HG03045 (cell line): ENCODE results near the gene SLC22A16.
"Not testable (repeated sequence)": the region's sequence is repeated elsewhere in the genome, so short reads cannot be mapped to it uniquely, and the experiment has no call there.

ENCODE experiments used
- ATAC-seq: cut with Tn5 transposase; IDR thresholded peaks from one replicate; pipeline ENCODE4 v1.9.1; 2021; ENCODE audit warnings: mild to moderate bottlenecking, moderate library complexity; ENCODE audit not compliant: unreplicated experiment

The SLC22A16 gene

DNA sequence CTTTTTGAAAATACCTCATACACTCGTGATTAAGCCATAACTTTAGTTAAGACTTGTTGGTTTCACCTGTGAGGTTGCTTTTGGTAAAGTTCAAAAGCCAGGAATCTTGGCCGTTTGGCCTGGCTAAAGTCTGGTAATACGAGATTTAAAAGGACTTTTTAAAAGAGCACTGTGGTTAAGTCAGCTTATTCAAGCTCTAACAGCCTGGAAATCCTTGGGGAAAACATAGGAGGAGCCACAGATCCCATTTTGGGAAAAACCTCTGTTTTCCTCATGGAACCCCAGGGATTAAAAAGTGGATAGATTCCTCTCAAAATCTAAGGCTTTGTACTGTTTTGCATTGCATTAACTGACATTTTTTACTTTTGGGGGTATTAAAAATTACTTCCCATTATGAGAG, 13.7 kb upstream of the SLC22A16 start:
- ATAC-seq, result no peak

DNA sequence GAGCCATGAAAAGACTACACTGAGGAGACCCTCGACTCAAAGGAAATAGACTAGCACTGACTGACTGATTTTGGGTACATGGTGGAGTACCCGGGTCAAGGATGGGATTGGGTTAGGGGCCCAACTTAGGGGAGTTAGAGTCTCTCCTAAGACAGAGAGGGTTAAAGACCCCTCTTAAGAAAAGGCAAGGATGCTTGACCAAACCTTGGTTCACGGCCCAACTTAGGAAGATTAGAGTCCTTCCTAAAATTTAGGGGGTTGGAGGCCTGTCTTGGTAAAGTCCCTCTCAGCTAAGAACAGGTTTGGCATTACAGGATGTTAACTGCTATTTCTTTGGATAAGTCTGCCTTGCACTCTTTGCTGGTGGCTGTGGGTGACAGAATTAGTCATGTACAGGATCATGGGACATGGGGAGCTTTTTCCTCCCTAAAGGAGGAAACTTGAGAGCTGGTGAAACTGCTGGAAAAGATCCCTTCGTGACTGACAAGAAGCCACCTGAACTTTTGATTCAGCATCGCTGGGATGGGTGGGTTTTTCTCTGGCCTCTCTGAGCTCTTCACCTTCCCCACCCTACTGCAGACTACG, 12.3 kb upstream of the SLC22A16 start:
- ATAC-seq, result no peak

DNA sequence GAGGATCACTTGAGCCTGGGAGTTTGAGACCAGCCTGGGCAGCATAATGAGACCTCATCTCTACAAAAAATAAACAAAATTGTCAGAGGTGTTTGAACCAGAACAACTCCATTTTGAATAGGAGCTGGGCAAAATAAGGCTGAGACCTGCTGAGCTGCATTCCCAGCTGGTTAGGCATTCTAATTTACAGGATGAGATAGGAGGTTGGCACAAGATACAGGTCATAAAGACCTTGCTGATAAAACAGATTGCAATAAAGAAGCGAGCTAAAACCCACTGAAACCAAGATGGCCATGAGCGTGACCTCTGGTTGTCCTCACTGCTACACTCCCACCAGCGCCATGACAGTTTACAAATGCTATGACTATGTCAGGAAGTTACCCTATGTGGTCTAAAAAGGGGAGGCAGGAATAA, 11.6 kb upstream of the SLC22A16 start:
- not testable (repeated sequence) for ATAC-seq

DNA sequence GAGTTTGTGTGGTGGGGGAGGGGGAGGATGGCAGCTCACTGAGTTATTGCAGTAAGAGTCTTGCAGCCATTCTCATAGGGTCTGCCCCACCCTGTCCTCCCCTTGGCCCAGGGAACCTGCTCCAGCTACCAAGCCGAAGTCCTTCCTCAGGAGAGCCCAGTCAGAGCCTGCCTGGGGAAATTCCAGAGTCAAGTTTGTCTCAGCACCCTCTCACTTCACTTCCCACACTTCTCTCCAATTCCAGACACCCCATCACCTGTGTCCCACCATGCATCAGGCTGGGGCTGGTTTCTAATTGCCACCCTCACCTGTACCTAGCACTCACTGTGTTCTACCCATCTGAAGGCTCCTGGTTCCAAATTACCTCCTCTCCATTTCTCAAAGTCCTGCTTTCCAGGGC, 10.3 kb upstream of the SLC22A16 start:
- ATAC-seq, result no peak

DNA sequence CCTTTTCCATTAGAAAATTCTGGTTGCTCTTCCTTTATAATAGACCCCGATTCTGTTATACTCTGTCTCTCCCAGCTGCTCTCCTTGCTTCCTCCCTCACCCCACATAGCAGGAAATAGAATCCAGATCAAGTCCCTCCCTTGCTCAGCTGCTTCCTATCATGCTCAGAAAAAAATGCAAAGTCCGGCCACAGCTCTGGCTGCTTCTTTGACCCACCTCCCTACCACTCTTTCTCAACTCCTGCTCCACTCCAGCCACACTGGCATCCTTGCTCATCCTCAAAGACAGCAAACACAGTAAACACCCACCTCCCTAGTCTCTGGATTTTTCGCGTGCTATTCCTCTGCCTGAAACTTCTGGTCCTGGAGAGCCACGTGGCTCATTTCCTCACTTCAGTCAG, 9.1 kb upstream of the SLC22A16 start:
- ATAC-seq, result no peak

DNA sequence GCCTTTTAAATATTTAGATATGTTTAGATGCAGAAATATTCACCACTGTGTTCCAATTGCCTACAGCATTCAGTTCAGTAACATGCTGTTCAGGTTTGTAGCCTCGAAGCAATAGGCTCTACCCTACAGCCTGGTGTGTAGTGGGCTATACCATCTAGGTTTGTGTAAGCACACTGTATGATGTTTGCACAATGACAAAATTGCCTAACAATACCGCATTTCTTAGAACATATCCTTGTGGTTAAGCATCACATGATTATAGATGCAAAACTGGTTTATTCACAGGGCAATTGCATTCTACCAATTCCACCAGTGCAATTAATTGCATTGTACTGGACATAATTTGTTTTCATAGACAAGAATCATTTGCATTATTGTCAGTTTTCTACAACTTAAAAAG, 7.9 kb upstream of the SLC22A16 start:
- ATAC-seq, result no peak

DNA sequence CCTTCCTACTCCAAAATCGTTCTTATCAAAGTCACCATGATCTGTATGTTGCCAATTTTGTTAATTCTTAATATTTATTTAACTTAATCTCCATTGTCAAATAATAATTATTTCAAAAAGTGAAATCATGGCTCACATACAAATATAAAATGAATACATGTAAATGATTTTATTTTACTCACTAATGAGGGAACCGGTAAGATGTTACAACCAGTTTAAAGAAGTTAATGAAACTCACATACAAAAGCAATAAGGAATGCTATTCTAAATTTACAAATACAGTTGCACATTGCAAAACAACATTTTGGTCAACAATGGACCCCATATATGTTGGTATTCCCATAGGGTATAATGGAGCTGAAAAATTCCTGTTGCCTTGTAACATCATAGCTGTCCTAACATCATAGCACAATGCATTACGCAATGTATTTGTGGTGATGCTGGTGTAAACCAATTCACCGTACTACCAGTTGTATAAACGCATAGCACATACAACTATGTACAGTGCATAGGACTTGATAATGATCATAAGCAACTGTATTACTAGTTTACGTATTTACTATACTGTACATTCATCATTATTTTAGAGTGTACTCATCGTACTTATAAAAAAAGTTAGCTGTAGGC, 6.5 kb upstream of the SLC22A16 start:
- ATAC-seq, result no peak

DNA sequence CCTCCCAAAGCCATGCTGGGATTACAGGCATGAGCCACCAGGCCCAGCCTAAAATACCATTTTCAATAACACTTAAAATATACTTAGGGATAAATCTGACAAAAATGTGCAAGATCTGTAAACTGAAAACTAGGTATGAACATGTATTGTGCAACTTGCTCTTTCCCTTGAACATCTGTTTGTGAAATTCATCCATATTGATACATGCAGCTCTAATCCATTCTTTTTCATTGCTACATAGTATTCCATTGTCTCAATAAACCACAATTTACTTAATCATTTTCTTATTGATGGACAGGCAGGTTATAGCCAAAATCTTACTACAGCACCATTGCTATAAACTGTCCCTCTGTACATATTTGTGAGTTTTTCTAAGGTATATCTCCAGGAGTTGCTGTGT, 4.7 kb upstream of the SLC22A16 start:
- no peak for ATAC-seq

DNA sequence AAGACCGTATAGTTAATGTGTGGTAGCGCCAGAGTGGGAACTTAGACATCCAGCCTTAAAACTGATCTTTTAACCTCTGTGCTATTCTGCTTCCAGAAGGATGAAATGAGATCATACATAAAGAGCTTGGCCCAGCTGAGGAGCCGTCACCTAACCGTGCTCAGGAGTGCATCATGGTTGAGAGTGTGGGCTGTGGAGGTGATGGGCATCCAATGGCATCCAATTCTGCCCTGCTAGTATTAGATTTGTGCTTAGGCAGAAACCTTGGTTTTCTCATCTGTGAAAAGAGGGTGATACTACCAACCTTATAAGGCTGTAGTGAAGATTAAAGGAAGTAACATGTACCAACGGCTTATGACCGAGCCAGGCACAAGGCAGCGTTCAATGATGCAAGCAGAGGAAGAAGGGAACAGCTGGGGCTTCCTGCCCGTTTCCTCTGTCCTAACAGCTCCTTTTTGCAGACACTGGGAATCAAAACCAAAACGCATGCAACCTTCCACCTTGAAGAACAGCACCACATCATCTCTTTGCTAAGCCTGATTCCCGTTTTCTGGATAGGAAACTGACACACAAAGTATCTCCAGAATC, 1.3 kb downstream of the SLC22A16 start:
- no peak for ATAC-seq

DNA sequence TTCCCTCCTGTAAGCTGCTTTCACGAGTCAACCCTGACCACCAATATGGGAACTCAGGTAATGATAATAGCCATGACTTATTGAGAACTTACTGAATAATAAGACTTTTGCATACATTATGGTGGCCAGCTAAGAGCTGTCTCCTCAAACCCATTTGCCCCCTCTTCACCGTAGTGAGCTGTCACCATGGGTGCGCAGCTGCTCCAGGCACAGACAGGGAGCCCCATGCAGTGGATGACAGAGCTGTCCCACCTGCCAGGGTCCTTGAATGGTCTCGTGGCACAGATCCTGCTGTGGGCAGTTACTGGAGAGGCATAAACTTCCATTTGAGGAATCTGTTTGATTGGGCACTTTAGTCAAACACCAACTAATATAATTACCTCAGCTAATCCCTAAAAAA, 1.9 kb downstream of the SLC22A16 start:
- ATAC-seq, result no peak

DNA sequence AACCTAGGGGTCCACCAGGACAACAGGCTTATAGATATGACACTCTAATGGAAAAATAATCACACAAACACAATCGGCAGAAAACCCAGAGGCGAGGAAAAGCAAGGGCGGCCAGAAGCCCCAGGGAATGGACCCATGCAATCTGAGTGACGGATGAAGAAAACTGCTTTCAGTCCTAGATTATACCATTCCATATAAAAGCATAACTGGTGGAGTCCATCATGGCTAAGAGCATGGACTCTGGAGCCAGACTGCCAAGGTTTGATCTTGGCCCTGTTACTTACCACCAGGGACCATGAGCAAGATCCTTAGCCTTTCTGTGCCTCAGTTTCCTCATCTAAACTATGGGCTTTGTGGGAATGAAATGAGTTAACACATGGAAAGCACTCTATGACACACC, 3.7 kb downstream of the SLC22A16 start:
- ATAC-seq, result no peak

DNA sequence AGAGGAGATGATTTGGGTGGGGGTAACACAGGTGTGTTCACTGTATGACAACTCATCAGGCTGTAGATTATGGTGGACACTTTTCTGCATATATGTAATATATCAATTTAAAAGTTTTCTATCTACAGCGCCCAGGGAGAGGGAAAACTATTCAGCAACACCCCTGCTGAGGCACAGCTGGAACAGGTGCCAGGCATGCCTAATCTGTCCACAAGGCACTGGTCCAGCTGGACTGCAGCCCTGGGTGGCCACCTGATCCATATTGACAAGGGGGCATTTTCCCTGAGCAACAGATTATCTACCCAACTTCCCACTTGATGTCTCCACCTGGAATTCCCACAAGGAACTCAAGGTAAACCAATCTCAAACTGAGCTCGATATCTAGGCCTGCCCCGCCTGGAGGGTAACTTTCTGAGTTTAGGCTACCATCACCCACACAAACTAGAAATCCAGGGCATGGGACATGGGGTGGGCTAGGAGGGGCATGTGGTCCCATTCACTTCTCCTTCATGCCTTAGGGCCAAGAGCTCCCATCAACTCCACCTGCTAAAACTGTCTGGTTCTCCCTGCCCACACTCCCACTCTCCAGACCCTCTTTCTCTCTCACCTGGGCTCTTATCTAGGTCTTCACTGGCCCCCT, 4.6 kb downstream of the SLC22A16 start:
- no peak for ATAC-seq

DNA sequence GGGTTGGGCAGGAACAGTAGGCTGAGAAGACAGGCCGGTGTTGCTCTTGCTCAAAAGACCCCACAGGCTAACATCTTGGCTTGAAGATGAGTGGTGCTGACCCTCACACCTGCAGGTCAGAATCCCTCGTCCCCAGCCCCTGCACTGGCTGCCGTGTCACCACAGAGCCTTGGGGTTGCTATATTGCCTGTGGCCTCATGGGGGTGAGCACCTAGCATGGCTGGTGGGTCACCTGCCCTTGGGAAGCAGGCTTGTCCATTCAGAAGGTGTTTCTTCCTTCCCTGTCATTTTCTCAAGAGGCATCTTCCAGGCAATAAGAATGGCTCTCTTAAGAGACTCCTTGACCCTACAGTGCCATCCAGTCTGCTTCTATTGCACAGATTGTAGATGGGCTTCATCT, 7.7 kb downstream of the SLC22A16 start:
- ATAC-seq, result no peak

DNA sequence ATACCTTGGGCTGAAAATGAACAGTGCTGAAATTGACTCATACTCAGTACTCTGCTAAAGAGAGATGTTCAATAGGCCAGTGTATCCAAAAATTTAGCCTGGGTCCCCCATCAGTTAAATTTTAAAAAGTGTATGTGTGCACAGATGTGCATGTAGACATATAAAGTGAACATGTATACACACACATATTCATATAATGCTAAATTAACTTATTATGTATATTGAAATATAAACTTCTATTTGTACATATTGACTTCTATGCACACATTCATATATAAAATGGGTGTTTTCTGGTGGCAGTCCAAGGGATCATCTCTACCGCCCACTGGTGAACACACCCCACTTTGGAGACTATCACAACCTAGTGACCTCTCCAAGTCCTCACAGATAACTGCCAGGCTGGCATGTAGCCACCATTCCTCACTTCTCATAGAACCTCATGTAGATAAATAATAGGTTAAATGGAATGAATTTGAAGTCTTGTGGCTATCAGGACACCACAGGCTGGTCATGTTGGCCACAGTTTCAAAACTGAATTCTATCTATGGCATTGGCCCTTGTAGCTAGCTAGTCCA, 8.8 kb downstream of the SLC22A16 start:
- ATAC-seq, result no peak

DNA sequence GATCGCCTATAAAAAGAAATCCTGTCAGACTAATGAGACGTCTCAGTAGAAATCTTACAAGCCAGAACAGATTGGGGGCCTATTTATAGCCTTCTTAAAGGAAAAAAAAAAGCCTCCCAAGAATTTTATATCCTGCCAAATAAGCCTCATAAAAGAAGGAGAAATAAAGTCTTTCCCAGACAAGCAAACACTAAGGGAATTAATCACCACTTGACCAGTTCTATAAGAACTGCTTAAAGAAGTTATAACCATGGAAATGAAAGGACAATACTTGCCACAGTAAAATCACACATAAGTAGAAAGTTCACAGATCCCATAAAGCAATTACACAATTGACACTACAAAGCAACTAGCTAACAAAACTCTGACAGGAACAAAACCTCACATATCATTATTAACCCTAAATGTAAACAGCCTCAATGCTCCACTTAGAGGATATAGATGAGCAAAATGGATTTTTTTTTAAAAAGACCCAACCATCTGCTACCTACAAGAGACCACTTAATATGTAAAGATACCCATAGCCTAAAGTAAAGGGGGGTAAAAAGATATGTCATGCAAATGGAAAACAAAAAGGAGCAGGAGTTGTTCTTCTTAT, 13.4 kb downstream of the SLC22A16 start:
- no peak for ATAC-seq

DNA sequence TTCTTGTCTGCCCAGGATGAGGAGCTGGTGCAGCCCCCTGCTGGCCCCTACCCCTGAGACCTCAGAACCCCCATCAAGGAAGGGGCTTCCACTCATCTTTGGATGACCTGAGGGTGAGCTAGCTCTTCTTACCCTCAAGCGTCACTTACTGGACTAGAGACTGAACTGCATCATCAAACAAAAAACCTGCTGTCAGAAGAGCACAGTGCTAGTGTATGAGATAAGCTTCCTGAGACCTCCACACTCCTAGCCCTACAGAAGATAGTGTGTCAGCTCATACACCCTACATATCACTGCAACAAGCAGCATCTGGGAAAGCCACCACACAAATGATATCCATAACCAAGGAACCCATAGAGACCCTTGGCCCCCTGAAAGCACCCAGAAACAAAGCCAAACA, 15.0 kb downstream of the SLC22A16 start:
- no peak for ATAC-seq

DNA sequence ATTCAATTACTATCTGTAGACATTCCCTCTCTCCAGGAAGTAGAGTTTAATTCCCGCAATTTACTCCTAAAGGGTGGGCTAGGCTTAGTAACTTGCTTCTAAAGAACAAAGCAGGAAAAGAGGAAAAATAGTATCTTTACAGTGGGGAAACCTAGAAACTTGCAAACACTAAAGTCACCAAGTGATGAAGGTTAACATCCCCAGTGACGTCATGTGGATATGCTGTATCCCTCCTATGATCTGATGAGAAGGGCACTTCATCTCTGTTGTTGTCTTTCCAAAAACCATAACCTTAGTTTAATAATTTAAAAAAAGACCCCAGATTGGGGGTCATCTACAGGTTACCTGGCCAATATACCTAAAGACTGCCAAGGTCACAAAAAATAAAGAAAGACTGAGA, 17.3 kb downstream of the SLC22A16 start:
- no peak for ATAC-seq

DNA sequence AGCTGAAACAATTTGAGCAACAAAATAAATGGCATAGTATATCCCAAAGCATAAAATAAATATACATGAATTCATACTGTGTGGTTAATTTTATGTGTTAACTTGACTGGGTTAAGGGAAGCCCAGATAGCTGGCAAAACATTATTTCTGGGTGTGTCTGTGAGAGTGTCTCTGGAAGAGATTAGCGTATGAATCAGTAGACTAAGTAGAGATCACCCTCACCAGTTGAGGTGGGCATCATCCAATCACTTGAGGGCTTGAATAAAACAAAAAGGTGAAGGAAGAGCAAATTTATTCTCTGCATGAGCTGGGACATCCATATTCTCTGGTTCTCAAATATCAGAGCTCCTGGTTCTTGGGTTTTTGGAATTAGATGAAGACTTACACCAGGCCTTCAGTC, 17.9 kb downstream of the SLC22A16 start:
- ATAC-seq, result no peak

DNA sequence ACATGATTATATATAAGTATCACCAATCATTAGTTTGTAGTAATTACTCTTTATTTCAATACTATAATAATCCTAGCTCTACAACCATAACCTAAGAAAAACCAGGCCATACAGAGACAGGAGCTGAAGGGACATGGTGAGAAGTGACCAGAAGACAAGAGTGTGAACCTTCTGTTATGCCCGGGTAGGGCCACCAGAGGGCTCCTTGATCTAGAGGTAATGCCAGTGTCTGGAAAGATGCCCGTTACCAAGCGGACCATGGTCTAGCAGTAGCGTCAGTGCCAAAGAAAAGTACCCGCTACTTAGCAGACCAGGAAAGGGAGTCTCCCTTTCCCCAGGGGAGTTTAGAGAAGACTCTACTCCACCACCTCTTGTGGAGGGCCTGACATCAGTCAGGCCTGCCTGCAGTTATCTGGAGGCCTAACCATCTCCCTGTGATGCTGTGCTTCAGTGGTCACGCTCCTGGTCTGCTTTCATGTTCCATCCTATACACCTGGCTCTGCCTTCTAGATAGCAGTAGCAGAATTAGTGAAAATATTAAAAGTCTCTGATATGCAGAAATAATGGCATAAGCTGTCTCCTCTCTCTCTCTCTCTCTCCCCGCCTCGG, 18.7 kb downstream of the SLC22A16 start:
- not testable (repeated sequence) for ATAC-seq

DNA sequence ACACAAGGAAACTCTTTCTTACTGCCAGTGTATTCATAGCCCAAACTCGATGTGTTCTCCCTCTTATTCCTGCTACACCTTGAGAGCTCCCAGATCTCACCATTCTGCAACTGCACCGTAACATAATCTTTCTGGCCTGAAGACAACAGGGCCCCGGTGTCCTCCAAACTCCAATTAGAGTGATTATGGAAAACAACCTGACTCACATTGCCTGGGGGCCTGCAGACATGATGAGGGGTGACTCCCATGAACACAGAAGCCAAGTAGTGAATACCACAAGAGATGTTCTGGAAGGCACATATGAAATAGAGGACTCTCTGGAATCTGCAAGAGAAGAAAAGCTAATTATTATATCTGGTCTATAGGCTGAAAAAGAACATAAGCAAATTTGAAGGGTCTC, 19.7 kb downstream of the SLC22A16 start:
- no peak for ATAC-seq

DNA sequence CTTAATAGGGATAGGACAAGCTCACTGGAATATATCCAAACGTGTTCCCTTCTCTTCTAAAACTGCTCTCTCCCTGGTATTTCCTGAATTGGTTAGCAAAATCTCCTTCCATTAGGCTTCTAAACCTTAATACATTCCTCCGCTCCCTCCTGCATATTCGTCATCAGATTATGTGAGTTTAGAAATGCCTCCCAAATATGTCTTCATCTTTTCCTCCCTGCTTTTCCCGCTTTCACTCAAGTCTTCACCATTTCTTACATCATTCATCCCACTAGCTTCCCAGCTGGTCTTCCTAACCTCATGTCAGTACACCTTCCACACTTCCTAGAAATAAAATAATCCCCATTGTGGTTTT, 26.9 kb downstream of the SLC22A16 start:
- ATAC-seq, result no peak
